ENCODE measurements around the gene GLT8D2.
"Not testable (repeated sequence)": the region's sequence is repeated elsewhere in the genome, so short reads cannot be mapped to it uniquely, and the experiment has no call there.

The GLT8D2 gene

DNA sequence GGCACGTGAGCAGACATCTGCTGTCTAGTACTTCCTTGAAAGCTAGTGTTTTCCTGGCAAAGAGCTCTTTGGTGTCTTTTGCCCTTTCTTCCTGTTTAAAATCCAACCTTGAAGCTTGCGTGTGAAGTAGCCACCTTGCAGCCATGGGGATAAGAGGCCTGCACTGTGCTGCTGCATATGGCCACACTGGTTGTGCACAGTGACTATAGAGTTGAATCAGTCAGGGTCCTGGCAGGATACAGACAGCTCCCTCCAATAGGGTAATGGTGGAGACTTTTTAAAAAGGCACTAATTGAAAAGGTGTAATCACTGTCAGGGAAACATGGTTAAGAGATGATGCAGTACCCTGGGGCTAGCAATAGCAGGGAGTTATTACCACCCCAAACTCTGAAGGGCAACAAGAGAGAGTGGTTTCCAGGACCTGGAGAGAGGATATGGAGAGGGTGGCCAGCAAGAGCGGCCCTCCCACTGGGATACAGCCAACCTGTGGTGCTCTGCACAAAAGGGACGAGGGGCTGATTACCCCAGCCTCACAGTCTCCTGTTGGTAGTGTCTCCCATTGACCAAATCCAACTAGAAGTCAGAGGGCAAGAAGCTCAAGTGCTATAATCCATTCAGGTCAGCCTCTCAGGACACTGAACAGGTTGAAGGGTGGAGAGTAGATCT is 4.8 kb upstream of the GLT8D2 start:
- in situ Hi-C loops (cut with MboI; ENCODE audit: low sequenced_read_pairs) = no loop called here

DNA sequence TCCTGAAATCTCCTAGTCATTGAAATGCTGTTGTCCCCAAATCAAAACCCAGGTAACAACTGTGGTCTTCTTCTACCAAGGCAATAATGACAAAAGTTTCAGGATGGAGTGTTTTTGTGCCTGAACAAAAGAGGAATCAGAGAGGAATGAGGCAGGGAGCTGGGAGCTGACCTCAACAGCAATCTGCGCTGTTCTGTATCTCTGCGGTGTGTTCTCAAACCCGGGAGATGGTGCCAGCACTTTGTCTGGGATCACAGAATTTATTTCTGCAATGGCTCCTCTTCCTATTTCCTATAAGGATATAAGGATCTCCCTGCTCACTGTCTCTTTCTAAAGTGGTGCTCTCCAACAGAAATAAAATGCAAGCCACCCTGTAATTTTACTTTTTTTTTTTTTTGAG is 449 bp upstream of the GLT8D2 start:
- in situ Hi-C loops (cut with MboI; ENCODE audit: low sequenced_read_pairs) = no loop called here

DNA sequence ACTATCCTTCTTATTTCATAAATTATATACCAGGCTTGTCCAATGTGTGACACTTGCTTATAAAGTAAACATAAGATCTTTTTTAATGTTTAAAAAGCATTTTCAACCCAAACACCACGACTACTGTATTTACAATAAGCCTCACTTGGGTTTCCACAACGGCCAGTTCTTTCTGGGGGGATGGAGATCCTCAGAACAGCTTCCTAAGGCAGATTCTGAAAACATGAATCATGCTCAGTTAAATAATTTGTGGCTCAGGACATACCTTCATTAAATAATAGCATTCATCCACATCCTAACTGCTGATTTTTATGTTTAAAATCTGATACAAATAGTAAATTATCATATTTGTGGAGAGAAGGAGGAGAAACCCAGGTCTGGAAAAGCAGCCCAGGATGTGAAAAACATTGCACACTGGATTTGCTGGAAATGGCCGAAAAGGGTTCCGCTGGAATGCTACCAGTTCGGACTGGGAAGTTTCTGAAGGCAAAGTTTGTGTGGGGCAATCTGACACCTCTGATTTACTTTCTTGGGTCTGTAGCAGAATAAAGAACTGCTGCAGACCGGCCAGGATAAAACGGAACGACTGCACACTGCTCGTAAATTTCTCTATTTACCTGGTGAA is 597 bp downstream of the GLT8D2 start:
- in situ Hi-C loops (cut with MboI; ENCODE audit: low sequenced_read_pairs) = no loop called here

DNA sequence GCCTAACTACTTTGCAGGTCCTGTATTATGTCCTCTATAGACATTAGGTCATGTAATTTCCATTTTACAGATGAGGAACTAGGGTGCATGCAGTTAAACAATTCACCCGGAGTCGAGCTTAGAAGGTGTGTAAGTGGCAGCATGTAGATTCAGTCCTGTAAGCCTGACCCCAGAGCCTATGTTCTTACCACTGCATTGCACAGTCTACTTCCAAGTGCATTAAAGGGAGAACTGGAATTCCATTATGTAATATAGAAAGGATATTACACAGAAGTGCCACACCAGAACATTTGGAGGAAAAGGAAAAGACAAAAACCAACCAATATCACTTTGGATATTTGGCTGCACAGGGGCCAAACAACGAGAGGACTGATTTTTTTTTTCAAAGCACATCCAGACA is 1.2 kb downstream of the GLT8D2 start:
- in situ Hi-C loops (cut with MboI; ENCODE audit: low sequenced_read_pairs) = no loop called here

DNA sequence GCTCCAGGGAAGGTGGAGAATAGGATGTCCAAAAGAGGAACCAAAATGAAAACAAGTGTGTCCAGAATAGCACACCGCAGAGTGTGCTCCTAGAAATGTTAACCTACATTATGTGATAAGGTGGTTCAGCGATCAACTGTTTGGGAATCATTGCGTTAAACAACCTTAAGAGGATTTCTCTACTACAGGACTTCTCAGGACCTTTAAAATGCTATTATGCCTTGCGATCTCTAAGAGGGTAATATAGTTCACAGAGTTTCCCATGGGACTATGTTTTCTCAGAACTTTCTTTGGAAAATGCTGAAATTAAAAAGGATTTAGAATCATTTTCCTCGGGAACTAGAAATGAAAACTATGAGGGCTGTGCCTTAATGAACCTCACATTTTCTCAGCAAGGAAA is 1.8 kb downstream of the GLT8D2 start:
- in situ Hi-C loops (cut with MboI; ENCODE audit: low sequenced_read_pairs) = no loop called here

DNA sequence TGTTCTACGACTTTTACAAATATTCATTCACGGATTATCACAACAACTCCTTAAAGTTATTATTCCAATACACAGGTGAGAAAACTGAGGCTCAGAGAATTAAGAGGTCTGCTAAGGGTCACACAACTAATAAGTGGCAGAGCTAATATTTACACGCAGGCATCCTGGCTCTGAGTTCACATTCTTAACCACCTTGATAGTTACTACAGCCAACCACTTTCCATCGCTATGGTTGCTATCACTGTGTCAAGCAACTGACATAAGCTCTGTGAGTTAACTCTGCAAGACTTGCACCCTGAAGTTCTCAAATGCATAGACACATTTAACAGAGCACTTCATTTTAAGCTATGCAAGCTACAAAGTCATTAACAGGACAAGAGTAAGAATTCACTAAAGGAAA is 3.7 kb downstream of the GLT8D2 start:
- in situ Hi-C loops (cut with MboI; ENCODE audit: low sequenced_read_pairs) = no loop called here

DNA sequence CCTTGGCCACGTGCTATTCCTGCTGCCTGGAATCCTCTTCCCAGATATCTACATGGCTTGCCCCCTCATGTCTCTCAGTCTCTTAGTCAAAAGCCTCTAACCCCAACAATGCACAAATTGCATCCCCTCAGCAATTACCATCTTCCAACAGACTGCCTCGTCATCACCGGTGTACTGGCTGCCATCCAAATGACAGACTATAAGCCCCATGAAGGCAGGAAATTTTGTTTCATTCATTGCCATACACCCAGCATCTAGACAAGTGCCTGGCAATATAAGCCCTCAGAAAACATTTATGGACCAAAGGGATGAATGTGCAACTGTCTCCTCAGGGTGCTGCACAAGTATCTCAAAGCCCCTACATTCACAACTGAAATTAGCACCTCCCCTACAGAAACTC is 5.8 kb downstream of the GLT8D2 start:
- in situ Hi-C loops (cut with MboI; ENCODE audit: low sequenced_read_pairs) = no loop called here

DNA sequence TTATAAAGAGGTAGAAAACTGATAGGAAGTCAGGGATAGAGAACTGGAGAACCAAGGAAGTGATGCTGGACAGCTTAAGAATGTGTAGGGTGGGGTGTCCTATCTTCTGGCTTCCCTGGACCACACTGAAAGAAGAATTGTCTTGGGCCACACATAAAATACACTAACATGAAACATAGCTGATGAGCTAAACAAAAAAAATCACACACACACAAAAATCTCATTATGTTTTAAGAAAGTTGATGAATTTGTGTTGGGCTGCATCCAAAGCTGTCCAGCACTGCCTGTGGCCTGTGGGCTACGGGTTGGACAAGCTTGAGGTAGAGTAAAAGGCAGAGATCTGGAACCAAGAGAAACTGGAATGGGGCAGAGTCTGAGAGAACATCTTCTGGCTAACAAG is 7.4 kb downstream of the GLT8D2 start:
- in situ Hi-C loops (cut with MboI; ENCODE audit: low sequenced_read_pairs) = no loop called here

DNA sequence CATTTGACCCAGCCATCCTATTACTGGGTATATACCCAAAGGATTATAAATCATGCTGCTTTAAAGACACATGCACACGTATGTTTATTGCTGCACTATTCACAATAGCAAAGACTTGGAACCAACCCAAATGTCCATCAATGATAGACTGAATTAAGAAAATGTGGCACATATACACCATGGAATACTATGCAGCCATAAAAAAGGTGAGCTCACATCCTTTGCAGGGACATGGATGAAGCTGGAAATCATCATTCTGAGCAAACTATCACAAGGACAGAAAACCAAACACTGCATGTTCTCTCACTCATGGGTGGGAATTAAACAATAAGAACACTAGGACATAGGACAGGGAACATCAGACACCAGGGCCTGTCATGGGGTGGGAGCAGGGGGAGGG is 10.2 kb downstream of the GLT8D2 start:
- in situ Hi-C loops (cut with MboI; ENCODE audit: low sequenced_read_pairs) = not testable (repeated sequence)

DNA sequence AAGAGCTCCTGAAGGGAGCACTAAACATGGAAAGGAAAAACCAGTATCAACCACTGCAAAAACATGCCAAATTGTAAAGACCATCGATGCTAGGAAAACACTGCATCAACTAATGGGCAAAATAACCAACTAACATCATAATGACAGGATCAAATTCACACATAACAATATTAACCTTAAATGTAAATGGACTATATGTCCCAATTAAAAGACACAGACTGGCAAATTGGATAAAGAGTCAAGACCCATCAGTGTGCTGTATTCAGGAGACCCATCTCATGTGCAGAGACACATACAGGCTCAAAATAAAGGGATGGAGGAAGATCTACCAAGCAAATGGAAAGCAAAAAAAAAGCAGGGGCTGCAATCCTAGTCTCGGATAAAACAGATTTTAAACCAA is 13.8 kb downstream of the GLT8D2 start:
- in situ Hi-C loops (cut with MboI; ENCODE audit: low sequenced_read_pairs) = not testable (repeated sequence)

DNA sequence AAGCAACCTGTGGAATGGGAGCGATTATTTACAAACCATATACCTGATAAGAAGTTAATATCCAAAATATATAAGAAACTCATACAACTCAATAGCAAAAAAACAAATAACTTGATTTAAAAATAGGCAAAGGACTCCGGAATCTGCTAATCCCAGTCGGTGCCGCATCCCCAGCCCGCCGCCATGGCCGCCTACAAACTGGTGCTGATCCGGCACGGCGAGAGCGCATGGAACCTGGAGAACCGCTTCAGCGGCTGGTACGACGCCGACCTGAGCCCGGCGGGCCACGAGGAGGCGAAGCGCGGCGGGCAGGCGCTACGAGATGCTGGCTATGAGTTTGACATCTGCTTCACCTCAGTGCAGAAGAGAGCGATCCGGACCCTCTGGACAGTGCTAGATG is 19.4 kb downstream of the GLT8D2 start:
- in situ Hi-C loops (cut with MboI; ENCODE audit: low sequenced_read_pairs) = not testable (repeated sequence)

DNA sequence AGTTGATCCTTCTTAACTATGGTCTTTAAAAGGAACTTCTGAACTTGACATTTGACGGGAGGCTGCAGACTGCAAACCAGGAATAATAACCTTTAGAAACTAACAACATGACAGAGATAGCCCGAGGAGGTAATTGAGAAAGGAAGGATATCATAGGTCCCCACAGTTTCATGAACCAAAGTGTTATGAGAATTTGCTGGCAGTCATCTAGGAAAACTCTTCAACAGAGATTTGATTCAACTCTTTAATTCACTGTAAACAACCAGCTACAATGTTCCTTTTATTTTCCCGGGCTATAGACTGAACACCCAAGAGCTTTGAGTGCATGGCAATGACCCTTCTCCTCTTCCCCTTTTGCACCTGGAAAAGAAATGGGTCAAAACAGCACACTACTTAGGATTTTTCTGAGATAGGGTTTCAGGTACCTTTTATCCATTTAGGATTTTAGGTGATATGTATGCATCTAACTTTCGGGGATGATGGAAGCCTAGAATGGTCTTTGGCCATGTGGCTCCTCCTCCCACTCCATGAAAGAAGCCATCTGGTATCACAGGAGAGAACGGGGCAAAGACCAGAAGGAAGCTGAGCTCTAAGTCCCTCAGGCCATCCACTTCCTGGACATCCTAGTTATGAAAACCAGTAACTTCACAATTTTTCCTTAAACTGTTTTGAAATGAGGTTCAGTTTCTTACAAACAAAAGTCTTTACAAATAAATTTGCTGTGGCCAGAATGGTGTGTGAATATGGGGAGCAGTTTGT is 23.0 kb downstream of the GLT8D2 start:
- in situ Hi-C loops (cut with MboI; ENCODE audit: low sequenced_read_pairs) = no loop called here

DNA sequence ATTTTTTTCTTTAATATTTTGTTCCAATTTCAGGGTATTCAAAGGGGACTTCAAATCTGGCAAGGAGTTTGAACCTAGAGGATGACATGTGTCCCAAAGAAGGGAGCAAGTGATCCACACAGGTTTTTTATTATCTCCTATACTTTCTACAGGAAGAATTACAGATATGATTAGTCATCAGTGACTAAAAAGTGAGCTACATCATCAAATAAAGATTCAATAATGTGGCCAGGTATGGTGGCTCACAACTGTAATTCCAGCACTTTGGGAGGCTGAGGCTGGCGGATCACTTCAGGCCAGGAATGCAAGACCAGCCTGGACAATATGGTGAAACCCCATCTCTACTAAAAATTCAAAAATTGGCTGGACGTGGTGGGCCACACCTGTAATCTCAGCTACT is 24.2 kb downstream of the GLT8D2 start:
- in situ Hi-C loops (cut with MboI; ENCODE audit: low sequenced_read_pairs) = no loop called here

DNA sequence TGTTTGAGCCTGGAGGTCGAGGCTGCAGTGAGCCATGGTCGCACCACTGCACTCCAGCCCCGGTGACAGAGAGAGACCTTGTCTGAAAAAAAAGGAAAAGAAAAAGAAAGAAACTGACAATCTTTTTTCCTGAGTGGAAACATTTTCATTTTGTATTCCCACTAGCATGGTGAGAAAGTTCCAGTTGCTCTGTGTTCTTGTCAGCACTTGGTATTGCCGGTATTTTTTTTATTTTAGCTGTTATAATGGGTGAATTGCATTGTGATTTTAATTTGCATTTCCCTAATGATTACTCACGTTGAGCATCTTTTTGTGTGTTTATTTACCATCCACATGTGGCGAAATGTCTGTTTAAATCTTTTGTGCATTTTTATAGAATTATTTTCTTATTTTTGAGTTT is 25.6 kb downstream of the GLT8D2 start:
- in situ Hi-C loops (cut with MboI; ENCODE audit: low sequenced_read_pairs) = no loop called here

DNA sequence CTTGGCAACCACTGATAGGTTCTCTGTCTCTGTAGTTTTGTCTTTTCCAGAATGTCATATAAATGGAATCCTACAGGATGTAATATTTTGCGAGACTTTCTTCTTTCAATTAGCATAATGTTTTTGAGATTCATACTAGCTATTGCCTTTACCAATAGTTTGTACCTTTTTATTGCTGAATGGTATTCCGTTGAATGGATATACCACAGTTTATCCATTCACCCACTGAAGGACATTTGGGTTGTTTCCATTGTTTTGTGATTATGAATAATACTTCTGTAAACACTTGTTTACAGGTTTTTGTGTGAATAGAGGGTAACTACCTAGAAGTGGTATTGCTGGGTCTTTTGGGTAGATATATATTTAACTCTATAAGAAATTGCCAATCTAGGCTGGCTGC is 26.3 kb downstream of the GLT8D2 start:
- in situ Hi-C loops (cut with MboI; ENCODE audit: low sequenced_read_pairs) = no loop called here

DNA sequence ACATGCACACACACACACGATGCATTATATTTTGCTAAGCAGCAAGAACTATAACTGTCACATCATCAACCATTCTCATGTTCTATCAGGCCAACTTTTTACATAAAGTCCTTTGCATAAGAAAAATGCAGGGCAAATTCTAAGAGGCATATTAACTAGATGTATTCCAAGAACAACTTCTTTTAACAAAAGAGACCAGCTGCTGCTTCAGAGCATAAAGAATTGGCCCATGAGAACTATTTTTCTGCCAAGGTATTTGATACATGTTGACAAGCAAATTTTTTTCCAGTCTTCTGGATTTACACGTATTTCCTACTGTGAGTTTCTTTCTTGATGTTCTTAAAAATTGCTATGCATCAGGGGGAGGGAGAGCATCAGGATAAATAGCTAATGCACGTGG is 27.2 kb downstream of the GLT8D2 start:
- in situ Hi-C loops (cut with MboI; ENCODE audit: low sequenced_read_pairs) = no loop called here

DNA sequence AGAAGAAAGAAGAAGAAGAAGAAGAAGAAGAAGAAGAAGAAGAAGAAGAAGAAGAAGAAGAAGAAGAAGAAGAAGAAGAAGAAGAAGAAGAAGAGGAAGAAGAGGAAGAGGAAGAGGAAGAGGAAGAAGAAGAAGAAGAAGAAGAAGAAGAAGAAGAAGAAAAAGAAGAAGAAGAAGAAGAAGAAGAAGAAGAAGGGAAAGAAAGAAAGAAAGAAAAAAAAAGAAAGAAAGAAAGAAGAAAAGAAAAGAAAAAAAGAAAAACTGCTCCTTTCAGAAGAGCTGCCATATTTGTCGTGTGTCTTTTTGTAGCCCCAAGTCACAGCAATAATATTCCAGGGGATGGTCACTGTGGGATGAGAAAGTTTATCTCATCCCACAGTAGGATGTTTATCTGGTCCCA is 28.1 kb downstream of the GLT8D2 start:
- in situ Hi-C loops (cut with MboI; ENCODE audit: low sequenced_read_pairs) = not testable (repeated sequence)

DNA sequence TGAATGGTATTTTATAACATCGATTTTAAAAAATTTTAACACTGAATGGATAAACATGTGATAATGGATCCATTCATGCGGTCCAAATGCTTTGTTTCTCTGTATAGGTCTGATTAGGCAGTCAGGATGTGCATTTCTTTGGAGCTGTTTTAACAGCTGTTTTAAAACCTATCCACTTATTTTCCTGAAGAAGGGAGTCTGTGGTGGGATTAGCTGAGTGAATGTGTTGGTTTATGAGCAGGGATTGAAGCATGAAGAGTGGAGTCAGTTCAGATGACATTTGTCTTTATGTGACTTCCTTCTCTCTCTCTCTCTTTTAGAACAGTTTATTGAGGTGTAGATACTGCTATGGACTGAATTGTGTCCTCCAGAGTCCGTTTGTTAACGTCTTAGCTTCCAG is 37.7 kb downstream of the GLT8D2 start:
- in situ Hi-C loops (cut with MboI; ENCODE audit: low sequenced_read_pairs) = no loop called here

DNA sequence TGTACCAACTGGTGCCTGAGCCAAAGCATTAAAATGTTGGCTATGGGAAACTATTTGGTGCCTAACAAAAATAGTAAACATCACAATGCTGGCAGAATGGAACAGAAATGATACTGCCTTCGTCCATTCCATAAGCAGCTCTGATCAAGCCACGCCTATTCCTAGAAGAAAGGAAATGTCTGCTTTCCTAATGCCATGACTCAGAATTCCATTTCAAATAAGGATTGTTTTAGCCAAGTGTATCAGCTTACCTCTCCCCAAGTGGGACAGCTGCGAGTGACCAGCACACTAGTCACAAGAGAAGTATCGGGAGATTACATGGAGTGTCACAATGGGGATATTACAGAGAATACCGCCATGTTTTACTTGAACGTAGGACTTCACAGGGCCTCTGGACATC is 38.7 kb downstream of the GLT8D2 start:
- in situ Hi-C loops (cut with MboI; ENCODE audit: low sequenced_read_pairs) = no loop called here

DNA sequence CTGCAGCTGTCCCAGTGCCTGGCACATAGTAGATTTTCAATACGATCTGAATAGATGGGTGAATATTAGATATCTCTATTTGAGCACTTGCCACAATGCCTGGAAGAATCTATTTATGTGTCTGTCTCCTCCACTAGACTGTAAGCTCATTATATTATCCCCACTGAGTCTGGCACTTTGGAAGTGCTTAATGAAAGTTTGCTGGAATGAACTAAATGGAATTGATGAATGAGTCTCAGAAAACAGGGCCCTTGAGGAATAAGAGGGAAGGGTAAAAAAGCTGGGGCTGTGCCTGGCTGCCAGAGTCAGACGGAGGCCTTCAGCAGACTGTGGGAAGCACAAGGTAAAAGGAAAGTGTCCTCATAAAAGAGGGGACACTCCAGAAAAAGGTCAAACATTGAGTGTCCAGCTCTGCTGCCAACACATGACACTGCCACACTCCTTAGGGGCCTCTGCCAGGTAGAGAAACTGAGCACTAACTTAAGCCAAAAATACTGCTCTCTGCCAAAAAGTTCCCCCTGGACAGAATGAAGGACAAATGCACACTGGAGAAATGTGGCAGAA is 39.3 kb downstream of the GLT8D2 start:
- in situ Hi-C loops (cut with MboI; ENCODE audit: low sequenced_read_pairs) = no loop called here

DNA sequence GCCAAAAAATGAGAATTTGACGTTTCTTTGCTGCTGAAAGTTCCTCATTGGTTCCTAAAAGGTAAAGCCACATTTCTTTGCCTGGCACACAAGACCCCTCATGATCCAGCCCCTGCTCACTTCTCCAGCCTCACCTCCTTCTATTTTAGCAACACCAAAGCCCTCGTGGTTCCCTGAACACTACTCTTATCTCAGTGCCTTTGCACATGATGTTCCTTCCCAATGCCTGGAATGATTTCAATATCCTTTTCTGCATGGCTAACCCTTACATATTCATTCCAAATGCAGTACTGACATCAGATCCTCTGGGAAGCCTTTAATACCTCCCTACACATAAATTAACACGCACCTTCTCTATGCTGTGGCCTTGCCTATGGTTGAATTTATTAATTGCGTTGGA is 39.9 kb downstream of the GLT8D2 start:
- in situ Hi-C loops (cut with MboI; ENCODE audit: low sequenced_read_pairs) = no loop called here

DNA sequence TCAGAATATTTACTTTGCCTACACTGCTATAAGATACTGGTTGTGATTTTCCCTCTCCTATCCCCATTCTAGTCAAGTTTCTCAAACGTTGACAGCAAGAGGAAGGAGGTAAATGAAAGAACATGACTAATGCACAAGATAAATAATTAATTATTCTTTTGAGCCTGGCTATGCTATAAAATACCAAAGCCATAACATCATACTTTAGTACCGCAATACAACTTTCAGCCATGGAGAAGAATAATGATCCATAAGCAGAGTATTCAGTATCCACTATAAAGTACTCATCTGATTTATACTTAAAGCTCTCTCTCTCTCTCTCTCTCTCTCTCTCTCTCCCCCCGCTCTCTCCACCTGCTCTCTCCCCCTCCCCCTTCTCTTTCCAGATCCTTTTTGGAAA is 43.1 kb downstream of the GLT8D2 start:
- in situ Hi-C loops (cut with MboI; ENCODE audit: low sequenced_read_pairs) = no loop called here
